Measurements from ENCODE around the gene SIPA1L3. TPM values are rescaled to one million over a fixed set of nuclear protein-coding genes. Genes with fewer than 3 reads are reported as not detected.
A peak's percentile ranks its signal among the peaks of the same experiment; 100 is the strongest.

SIPA1L3 gene
- total and polyA plus RNA-seq, 8 donors, result 19.7 to 44.8 (median 25.8) TPM

- Histone ChIP-seq H3K4me3 (no peak overlapping the region), H3K27ac (peak overlapping the region in 1 of 4 donors; percentile 8), H3K9me3 (no peaks in the 10 kb centered on the region), H3K27me3 (no peaks in the 10 kb centered on the region), H3K4me1 (peaks cover 0 to 11% (median 0%) of the 10 kb centered on the region in 3 donors), H3K36me3 (no peaks in the 10 kb centered on the region)
- WGBS, 2 donors, result 64 to 70% methylated on average over 17 of the region's 17 CpGs
- intact Hi-C loops (cut with DNase I), result no loop called here
- ATAC-seq (peak in 3 of 4 donors; percentile 5 to 20 (median 11)), FAIRE-seq (no peak), DNase-seq (no peak)
- no peak for TF ChIP-seq CTCF (IDR thresholded peaks at IDR 0.05)
Observed at GRCh38 chr19:38035515-38036495, 128.8 kb downstream of the SIPA1L3 start.

- FAIRE-seq (no peak), ATAC-seq (peak; percentile 62 to 78 (median 70)), DNase-seq (peak in 3 of 6 donors; percentile 27 to 47 (median 41))
- H3K36me3 ChIP-seq, result no peaks in the 10 kb centered on the region
- H3K27me3 ChIP-seq, result no peaks in the 10 kb centered on the region
- no peak for TF ChIP-seq CTCF (IDR thresholded peaks at IDR 0.05)
- peak overlapping the region in 1 of 4 donors; percentile 28 for H3K27ac ChIP-seq
- H3K9me3 ChIP-seq, result no peaks in the 10 kb centered on the region
- intact Hi-C loops (cut with DNase I), result no loop called here
- no peak overlapping the region for H3K4me3 ChIP-seq
- WGBS, 2 donors, result 44 to 45% methylated on average over 18 of the region's 18 CpGs
- H3K4me1 ChIP-seq, result peaks cover 0 to 11% (median 0%) of the 10 kb centered on the region in 3 donors
Observed at GRCh38 chr19:38036707-38037611, 130.0 kb downstream of the SIPA1L3 start.

- 93 to 96% methylated on average over 6 of the region's 6 CpGs for WGBS, 2 donors
- H3K27ac ChIP-seq, result no peak overlapping the region
- no peaks in the 10 kb centered on the region for H3K27me3 ChIP-seq
- intact Hi-C loops (cut with DNase I), result no loop called here
- no peaks in the 10 kb centered on the region for H3K36me3 ChIP-seq
- peaks cover 0 to 7% (median 0%) of the 10 kb centered on the region in 3 donors for H3K4me1 ChIP-seq
- DNase-seq (no peak), FAIRE-seq (no peak), ATAC-seq (no peak)
- H3K9me3 ChIP-seq, result no peaks in the 10 kb centered on the region
- no peak for TF ChIP-seq CTCF (IDR thresholded peaks at IDR 0.05)
- H3K4me3 ChIP-seq, result no peak overlapping the region
Observed at GRCh38 chr19:38039966-38040365, 133.0 kb downstream of the SIPA1L3 start.

GRCh38 chr19:38042132-38042531, 135.1 kb downstream of the SIPA1L3 start:
- TF ChIP-seq CTCF (IDR thresholded peaks at IDR 0.05), result no peak
- Histone ChIP-seq H3K4me1 (peaks cover 0 to 7% (median 0%) of the 10 kb centered on the region in 3 donors), H3K27me3 (no peaks in the 10 kb centered on the region), H3K27ac (no peak overlapping the region), H3K9me3 (no peaks in the 10 kb centered on the region), H3K4me3 (no peak overlapping the region), H3K36me3 (no peaks in the 10 kb centered on the region)
- DNase-seq, result no peak
- no peak for FAIRE-seq
- intact Hi-C loops (cut with DNase I), result no loop called here
- 99% methylated on average over 2 of the region's 2 CpGs for WGBS, 2 donors
- no peak for ATAC-seq

Measured in pancreas (tissue), 10 donors.